H9 (cell line): ENCODE measurements around the gene MEIS2. TPM values are rescaled to one million over a fixed set of nuclear protein-coding genes. Genes with fewer than 3 reads are reported as not detected.

Source experiments
- DNase-seq: peaks from one replicate; pipeline ENCODE4 v3.0.0-alpha.2; 2017
- H2AFZ ChIP-seq: one replicate; pipeline ENCODE4 v1.6.1; 2013; ENCODE audit warnings: mild to moderate bottlenecking, low read length, control low read depth, moderate library complexity
- H2AK5ac ChIP-seq: 2 replicates; pipeline ENCODE4 v1.6.1; 2013; ENCODE audit warnings: low read length, control low read depth, mixed read lengths; ENCODE audit not compliant: insufficient read length
- H2BK120ac ChIP-seq: one replicate; pipeline ENCODE4 v1.6.1; 2013; ENCODE audit warnings: low read depth, mild to moderate bottlenecking, low read length, control low read depth, inconsistent platforms; ENCODE audit not compliant: poor library complexity, severe bottlenecking
- H2BK12ac ChIP-seq: 2 replicates; pipeline ENCODE4 v1.6.1; 2013; ENCODE audit warnings: low read length, control low read depth, mixed read lengths, low read depth; ENCODE audit not compliant: insufficient read length
- H2BK15ac ChIP-seq: 2 replicates; pipeline ENCODE4 v1.6.1; 2013; ENCODE audit warnings: low read depth, low read length, control low read depth
- H2BK20ac ChIP-seq: one replicate; pipeline ENCODE4 v1.6.1; 2013; ENCODE audit warnings: low read depth, mild to moderate bottlenecking, low read length, control low read depth, inconsistent platforms; ENCODE audit not compliant: poor library complexity, severe bottlenecking
- H2BK5ac ChIP-seq: 2 replicates; pipeline ENCODE4 v1.6.1; 2013; ENCODE audit warnings: low read length, control low read depth, mixed read lengths; ENCODE audit not compliant: insufficient read length
- H3K14ac ChIP-seq: 2 replicates; pipeline ENCODE4 v1.6.1; 2013; ENCODE audit warnings: low read length, control low read depth; ENCODE audit not compliant: insufficient read depth
- H3K18ac ChIP-seq: 2 replicates; pipeline ENCODE4 v1.6.1; 2013; ENCODE audit warnings: low read depth, mild to moderate bottlenecking, mixed read lengths, low read length, control low read depth; ENCODE audit not compliant: insufficient read length
- H3K23ac ChIP-seq: 2 replicates; pipeline ENCODE4 v1.6.1; 2013; ENCODE audit warnings: low read length, control low read depth, mixed read lengths, low read depth; ENCODE audit not compliant: insufficient read length
- H3K23me2 ChIP-seq: 2 replicates; pipeline ENCODE4 v1.6.1; 2013; ENCODE audit warnings: low read depth, mild to moderate bottlenecking, mixed read lengths, low read length, control low read depth; ENCODE audit not compliant: insufficient read length, poor library complexity, severe bottlenecking
- H3K27ac ChIP-seq: 2 replicates; pipeline ENCODE4 v1.5.1; 2013; ENCODE audit warnings: low read length, control low read depth, mixed read lengths, low read depth; ENCODE audit not compliant: insufficient read length
- H3K27me3 ChIP-seq: 2 replicates; pipeline ENCODE4 v1.6.1; 2013; ENCODE audit warnings: low read length, control low read depth, inconsistent platforms; ENCODE audit not compliant: insufficient read depth
- H3K4ac ChIP-seq: 2 replicates; pipeline ENCODE4 v1.6.1; 2013; ENCODE audit warnings: low read depth, mild to moderate bottlenecking, control low read depth, inconsistent platforms, low read length, moderate library complexity
- H3K4me1 ChIP-seq: 2 replicates; pipeline ENCODE4 v1.6.1; 2013; ENCODE audit warnings: low read length, control low read depth, inconsistent platforms; ENCODE audit not compliant: insufficient read depth
- H3K4me2 ChIP-seq: 2 replicates; pipeline ENCODE4 v1.6.1; 2013; ENCODE audit warnings: low read length, control low read depth, mixed read lengths; ENCODE audit not compliant: insufficient read length, insufficient read depth
- H3K56ac ChIP-seq: 2 replicates; pipeline ENCODE4 v1.6.1; 2013; ENCODE audit warnings: low read depth, mild to moderate bottlenecking, mixed read lengths, low read length, control low read depth; ENCODE audit not compliant: insufficient read length
- H3K79me1 ChIP-seq: 2 replicates; pipeline ENCODE4 v1.6.1; 2013; ENCODE audit warnings: low read depth, mild to moderate bottlenecking, moderate library complexity, low read length, control low read depth, inconsistent platforms; ENCODE audit not compliant: insufficient read depth, poor library complexity, severe bottlenecking
- H3K79me2 ChIP-seq: 2 replicates; pipeline ENCODE4 v1.6.1; 2013; ENCODE audit warnings: low read length, control low read depth, inconsistent platforms; ENCODE audit not compliant: insufficient read depth
- H3K9ac ChIP-seq: 2 replicates; pipeline ENCODE4 v1.6.1; 2013; ENCODE audit warnings: low read length, control low read depth, mixed read lengths; ENCODE audit not compliant: insufficient read length; ENCODE audit errors: extremely low read depth
- H3K9me3 ChIP-seq: one replicate; pipeline ENCODE4 v1.6.1; 2013; ENCODE audit warnings: low read depth, low read length, inconsistent platforms; ENCODE audit not compliant: control insufficient read depth
- H3T11ph ChIP-seq: one replicate; pipeline ENCODE4 v1.6.1; 2013; ENCODE audit warnings: mild to moderate bottlenecking, low read length, control low read depth, inconsistent platforms
- H4K20me1 ChIP-seq: one replicate; pipeline ENCODE4 v1.6.1; 2013; ENCODE audit not compliant: control insufficient read depth, insufficient read length, insufficient read depth
- H4K5ac ChIP-seq: 2 replicates; pipeline ENCODE4 v1.6.1; 2013; ENCODE audit warnings: low read depth, mild to moderate bottlenecking, mixed read lengths, low read length, control low read depth; ENCODE audit not compliant: insufficient read length
- H4K8ac ChIP-seq: replicated peaks from 2 replicates; pipeline ENCODE4 v1.6.1; 2013; ENCODE audit warnings: low read length, control low read depth, mixed read lengths, low read depth; ENCODE audit not compliant: insufficient read length
- H4K91ac ChIP-seq: 2 replicates; pipeline ENCODE4 v1.6.1; 2013; ENCODE audit warnings: low read depth, mild to moderate bottlenecking, moderate library complexity, mixed read lengths, low read length, control low read depth; ENCODE audit not compliant: insufficient read length
- H3K27ac Mint-ChIP-seq, 3 experiments: 2 replicates in 2 of 3; 3 replicates in 1 of 3; pipeline ENCODE4 v1.8.0; 2020 to 2021; ENCODE audit warnings: mixed read lengths in 3 of 3, mild to moderate bottlenecking in 1 of 3, moderate library complexity in 1 of 3
- H3K27me3 Mint-ChIP-seq: 2 replicates; pipeline ENCODE4 v1.8.0; 2021; ENCODE audit warnings: low read depth, mild to moderate bottlenecking, moderate library complexity, mixed read lengths
- H3K36me3 Mint-ChIP-seq, 3 experiments: 2 replicates in 2 of 3; 3 replicates in 1 of 3; pipeline ENCODE4 v1.8.0; 2020 to 2021; ENCODE audit warnings: low read depth in 3 of 3, mixed read lengths in 3 of 3; ENCODE audit not compliant: insufficient read depth in 1 of 3
- H3K4me1 Mint-ChIP-seq, 2 experiments: 2 replicates each; pipeline ENCODE4 v1.8.0; 2020; ENCODE audit warnings: mixed read lengths in 2 of 2
- H3K4me3 Mint-ChIP-seq, 2 experiments: 2 replicates in 1 of 2; 3 replicates in 1 of 2; pipeline ENCODE4 v1.8.0; 2020 to 2021; ENCODE audit warnings: mild to moderate bottlenecking in 2 of 2, mixed read lengths in 2 of 2, moderate library complexity in 1 of 2
- H3K9me3 Mint-ChIP-seq, 2 experiments: 2 replicates in 1 of 2; 3 replicates in 1 of 2; pipeline ENCODE4 v1.8.0; 2020; ENCODE audit warnings: mild to moderate bottlenecking in 2 of 2, mixed read lengths in 2 of 2, moderate library complexity in 1 of 2
- WGBS: extraction: QIAGEN DNeasy Blood & Tissue Kit; methylation state at CpG from one replicate; pipeline ENCODE4 v1.1.7; 2013; ENCODE audit warnings: missing lambda C conversion rate, low lambda C conversion rate, mixed read lengths; ENCODE audit not compliant: insufficient read length; ENCODE audit errors: extremely low coverage; 5-methylcytosine and 5-hydroxymethylcytosine counted together
- total RNA-seq: library from RNA; stranded (reverse); gene quantifications from 2 replicates; pipeline ENCODE4 v1.2.1, GENCODE V29; 2021
- TF ChIP-seq, protein P1 (sequence below): fragments of 200-600 bp; sonication (generic); conservative IDR thresholded peaks from 3 replicates; pipeline ENCODE4 v1.8.0; 2021; ENCODE audit warnings: antibody characterized with exemption, mild to moderate bottlenecking

The MEIS2 gene
- total RNA-seq, 1 experiment from 2014 or later = 0.35 TPM

DNA sequence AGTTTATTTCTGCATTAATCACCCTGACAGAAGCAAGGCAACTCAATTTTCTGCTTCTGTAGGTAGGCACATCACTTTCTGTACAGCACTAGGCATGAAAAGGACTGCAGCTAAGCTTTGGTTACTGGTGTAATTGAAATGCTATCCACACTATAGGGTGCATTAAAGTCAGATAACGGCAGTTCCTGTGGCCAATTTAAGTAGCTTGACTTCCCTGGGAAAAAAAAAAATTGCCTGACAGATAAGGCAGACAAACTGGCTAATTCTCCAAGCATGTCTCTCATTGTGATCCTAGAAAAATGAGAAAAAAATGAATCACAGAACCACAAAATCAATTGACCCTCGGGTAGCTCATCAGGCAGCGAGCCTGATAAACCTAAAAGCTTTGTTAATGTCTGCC is 151.4 kb downstream of the MEIS2 start:
- Mint-ChIP-seq H3K9me3 (no peaks in the 10 kb centered on the region), H3K36me3 (no peaks in the 10 kb centered on the region), H3K4me1 (peaks cover 21 to 28% of the 10 kb centered on the region in 2 experiments), H3K27ac (no peak overlapping the region), H3K4me3 (no peak overlapping the region), H3K27me3 (peaks cover 2% of the 10 kb centered on the region; the same call in 1 of the 2 replicates)
- H2BK12ac ChIP-seq = no peak overlapping the region
- no CpG with 5 or more reads among the region's 3 CpGs for WGBS
- no peak overlapping the region for H2BK5ac ChIP-seq
- no peak overlapping the region for H3K14ac ChIP-seq
- H3K56ac ChIP-seq = no peak overlapping the region
- H2BK20ac ChIP-seq = no peak overlapping the region
- H3K18ac ChIP-seq = no peak overlapping the region
- TF ChIP-seq, protein P1, sequence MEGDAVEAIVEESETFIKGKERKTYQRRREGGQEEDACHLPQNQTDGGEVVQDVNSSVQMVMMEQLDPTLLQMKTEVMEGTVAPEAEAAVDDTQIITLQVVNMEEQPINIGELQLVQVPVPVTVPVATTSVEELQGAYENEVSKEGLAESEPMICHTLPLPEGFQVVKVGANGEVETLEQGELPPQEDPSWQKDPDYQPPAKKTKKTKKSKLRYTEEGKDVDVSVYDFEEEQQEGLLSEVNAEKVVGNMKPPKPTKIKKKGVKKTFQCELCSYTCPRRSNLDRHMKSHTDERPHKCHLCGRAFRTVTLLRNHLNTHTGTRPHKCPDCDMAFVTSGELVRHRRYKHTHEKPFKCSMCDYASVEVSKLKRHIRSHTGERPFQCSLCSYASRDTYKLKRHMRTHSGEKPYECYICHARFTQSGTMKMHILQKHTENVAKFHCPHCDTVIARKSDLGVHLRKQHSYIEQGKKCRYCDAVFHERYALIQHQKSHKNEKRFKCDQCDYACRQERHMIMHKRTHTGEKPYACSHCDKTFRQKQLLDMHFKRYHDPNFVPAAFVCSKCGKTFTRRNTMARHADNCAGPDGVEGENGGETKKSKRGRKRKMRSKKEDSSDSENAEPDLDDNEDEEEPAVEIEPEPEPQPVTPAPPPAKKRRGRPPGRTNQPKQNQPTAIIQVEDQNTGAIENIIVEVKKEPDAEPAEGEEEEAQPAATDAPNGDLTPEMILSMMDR = no peak
- H3K27ac ChIP-seq = no peak overlapping the region
- no peak overlapping the region for H2BK120ac ChIP-seq
- no peak overlapping the region for H2AFZ ChIP-seq
- no peak for DNase-seq
- no peak overlapping the region for H4K8ac ChIP-seq
- no peak overlapping the region for H3K4me2 ChIP-seq
- H2BK15ac ChIP-seq = no peak overlapping the region
- no peaks in the 10 kb centered on the region for H3K79me1 ChIP-seq
- no peaks in the 10 kb centered on the region for H3K9me3 ChIP-seq
- H3T11ph ChIP-seq = no peak overlapping the region
- H3K9ac ChIP-seq = no peak overlapping the region
- no peaks in the 10 kb centered on the region for H3K79me2 ChIP-seq
- no peaks in the 10 kb centered on the region for H3K23me2 ChIP-seq
- no peak overlapping the region for H4K91ac ChIP-seq
- H3K23ac ChIP-seq = no peak overlapping the region
- H3K4me1 ChIP-seq = no peaks in the 10 kb centered on the region; the same call in 1 of the 2 replicates
- H4K5ac ChIP-seq = no peak overlapping the region
- no peak overlapping the region for H3K4ac ChIP-seq
- H2AK5ac ChIP-seq = no peak overlapping the region
- no peaks in the 10 kb centered on the region for H3K27me3 ChIP-seq
- H4K20me1 ChIP-seq = no peaks in the 10 kb centered on the region
